22Rv1 (cell line): ENCODE data around the gene ELP1.
"Not testable (repeated sequence)": the region's sequence is repeated elsewhere in the genome, so short reads cannot be mapped to it uniquely, and the experiment has no call there.

Experiments used
- H3K27ac ChIP-seq: fragments of 450-650 bp; 2 replicates; pipeline ENCODE4 v1.5.1; 2017
- CTCF ChIP-seq: fragments of 450-650 bp; IDR thresholded peaks from 2 replicates; pipeline ENCODE4 v1.5.1; 2017; ENCODE audit warnings: mild to moderate bottlenecking
- ZFX ChIP-seq: fragments of 450-650 bp; IDR thresholded peaks from 2 replicates; pipeline ENCODE4 v1.6.1; 2017; ENCODE audit warnings: antibody characterized with exemption, borderline replicate concordance

ELP1 gene

DNA sequence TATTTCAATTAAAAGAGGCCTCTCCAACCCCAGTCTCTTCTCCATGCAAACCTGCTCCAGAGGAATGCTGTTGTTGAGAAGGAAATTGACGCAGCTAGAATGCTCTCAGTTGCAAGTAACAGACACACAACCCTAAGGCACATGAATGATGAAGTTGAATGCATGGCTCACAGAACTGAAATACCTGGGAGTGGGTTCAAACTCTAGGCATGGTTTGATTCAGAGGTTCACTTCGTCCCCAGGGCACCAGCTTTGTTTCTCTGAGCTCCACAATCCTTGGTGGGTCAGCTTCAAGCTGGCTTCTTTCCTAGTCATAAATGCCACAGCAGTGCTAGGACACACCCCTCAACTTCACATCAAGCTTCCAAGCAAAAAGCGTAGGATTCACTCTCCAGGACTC lies 82.8 kb downstream of the ELP1 start:
- H3K27ac ChIP-seq = no peak overlapping the region
- TF ChIP-seq ZFX (no peak), CTCF (no peak)

GRCh38 chr9:108850293-108850897 lies 83.5 kb downstream of the ELP1 start:
- TF ChIP-seq CTCF (peak; percentile 35), ZFX (no peak)
- no peak overlapping the region for H3K27ac ChIP-seq

- H3K27ac ChIP-seq = not testable (repeated sequence)
Measured at GRCh38 chr9:108848296-108848695, 85.6 kb downstream of the ELP1 start.

DNA sequence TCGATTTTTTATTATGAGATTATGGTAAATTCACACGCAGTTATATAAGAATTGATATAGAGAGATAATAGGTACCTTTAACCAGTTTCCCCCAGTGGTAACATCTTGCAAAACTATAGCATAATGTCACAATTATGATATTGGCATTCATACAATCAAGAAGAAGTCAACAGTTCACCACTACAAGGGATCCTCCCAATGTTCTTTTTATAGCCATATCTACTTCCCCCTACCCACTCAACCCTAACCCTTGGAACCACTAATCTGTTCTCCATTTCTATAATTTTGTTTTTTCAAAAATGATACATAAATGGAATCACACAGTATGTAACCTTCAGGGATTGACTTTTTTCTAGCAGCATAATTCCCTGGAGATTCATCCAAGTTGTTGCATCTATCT lies 88.0 kb downstream of the ELP1 start:
- H3K27ac ChIP-seq = no peak overlapping the region
- no peak for TF ChIP-seq CTCF
- TF ChIP-seq ZFX = no peak

- no peak overlapping the region for H3K27ac ChIP-seq
- no peak for TF ChIP-seq ZFX
- TF ChIP-seq CTCF = no peak
Measured at GRCh38 chr9:108845507-108845906, 88.4 kb downstream of the ELP1 start.

DNA sequence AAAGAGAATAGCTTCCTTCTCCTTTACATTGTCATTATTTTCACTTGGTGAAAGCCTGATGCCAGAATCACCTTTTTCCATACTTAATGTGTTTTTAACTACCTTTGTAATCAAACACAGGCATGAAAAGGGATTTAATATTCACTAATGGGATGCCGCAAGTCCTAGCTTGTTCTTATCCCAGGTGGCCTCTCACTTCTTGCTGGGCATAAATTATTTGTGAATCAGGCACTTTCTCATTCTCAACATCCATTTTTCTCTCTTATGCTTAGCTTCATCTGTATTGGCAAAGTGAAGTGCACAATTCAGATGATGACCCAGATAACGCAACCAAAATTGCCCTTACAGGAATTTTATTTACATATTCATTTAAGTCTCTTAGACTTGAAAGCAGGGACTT lies 89.1 kb downstream of the ELP1 start:
- no peak for TF ChIP-seq CTCF
- TF ChIP-seq ZFX = no peak
- no peak overlapping the region for H3K27ac ChIP-seq

DNA sequence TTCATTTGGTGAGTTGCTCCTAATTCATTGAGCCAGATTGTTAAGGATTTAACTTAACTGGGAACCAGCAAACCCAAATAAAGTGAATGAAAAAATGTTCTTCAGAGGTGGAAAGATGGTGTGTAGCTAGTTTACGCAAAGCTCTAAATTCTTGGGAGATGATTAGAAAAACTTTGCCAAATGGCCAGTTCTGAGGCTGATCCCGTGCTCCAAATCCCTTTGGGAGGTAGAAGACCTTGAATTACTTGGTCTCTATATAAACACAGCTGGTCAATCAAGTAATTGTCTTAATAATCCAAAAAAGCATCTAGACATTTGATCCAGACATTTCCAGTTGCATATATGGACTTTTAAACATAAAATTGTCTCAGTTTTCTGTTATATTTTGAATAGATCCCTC lies 89.5 kb downstream of the ELP1 start:
- TF ChIP-seq ZFX (no peak), CTCF (no peak)
- H3K27ac ChIP-seq = no peak overlapping the region
